GM19328 (cell line): ENCODE measurements around the gene ANO1.

ENCODE experiments used
- ATAC-seq: cut with Tn5 transposase; IDR thresholded peaks from one replicate; pipeline ENCODE4 v1.9.1; 2021; ENCODE audit warnings: mild to moderate bottlenecking, moderate library complexity; ENCODE audit not compliant: unreplicated experiment

ANO1 gene

DNA sequence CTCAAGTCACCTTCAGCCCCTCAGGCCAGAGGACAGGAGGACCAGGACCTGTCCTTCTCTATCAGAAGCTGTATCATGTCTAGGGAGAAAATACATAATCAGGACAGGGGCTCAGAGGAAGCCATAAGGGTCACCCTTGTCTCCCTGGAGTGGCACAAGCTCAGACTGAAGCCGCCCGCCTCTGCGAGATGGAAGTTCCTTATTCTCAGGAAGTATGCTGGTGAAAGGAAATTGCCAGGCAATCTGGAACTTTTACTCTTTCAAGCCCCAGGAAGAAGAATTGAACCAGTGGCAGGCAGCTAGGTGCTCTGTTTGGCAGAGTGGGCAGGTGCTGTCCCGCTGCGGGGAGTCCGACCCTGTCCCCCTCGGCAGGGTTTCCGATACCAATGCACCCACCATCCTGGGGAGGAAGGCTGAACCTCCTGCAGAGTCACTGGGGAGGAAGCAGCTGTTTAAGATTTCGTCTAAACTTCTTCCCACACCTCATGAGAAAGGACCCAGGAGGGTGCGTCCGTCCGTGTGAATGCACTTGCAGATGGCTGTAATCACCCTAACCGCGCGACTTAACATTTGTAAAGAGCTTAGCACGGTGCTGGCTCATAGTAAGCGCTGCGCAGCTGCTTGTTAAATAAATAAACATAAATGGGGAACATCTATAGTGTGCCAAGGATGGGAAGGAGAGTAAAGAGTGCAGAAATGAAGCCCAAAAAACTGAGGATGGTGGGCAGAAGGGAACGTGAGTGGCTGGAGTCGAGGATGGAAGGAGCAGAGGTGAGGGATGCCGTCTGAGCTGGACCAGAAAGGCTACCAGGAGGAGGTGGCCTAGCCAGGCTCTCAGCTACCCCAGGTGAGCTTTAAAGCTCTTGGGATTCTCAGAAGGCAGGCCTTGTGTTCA lies 5.0 kb upstream of the ANO1 start:
- ATAC-seq = no peak

- ATAC-seq = no peak
Observed at GRCh38 chr11:70073871-70074371, 4.2 kb upstream of the ANO1 start.

- ATAC-seq = no peak
Observed at GRCh38 chr11:70074746-70075145, 3.4 kb upstream of the ANO1 start.

- no peak for ATAC-seq
Observed at GRCh38 chr11:70075836-70076235, 2.3 kb upstream of the ANO1 start.

- no peak for ATAC-seq
Observed at GRCh38 chr11:70076461-70076931, 1.6 kb upstream of the ANO1 start.

DNA sequence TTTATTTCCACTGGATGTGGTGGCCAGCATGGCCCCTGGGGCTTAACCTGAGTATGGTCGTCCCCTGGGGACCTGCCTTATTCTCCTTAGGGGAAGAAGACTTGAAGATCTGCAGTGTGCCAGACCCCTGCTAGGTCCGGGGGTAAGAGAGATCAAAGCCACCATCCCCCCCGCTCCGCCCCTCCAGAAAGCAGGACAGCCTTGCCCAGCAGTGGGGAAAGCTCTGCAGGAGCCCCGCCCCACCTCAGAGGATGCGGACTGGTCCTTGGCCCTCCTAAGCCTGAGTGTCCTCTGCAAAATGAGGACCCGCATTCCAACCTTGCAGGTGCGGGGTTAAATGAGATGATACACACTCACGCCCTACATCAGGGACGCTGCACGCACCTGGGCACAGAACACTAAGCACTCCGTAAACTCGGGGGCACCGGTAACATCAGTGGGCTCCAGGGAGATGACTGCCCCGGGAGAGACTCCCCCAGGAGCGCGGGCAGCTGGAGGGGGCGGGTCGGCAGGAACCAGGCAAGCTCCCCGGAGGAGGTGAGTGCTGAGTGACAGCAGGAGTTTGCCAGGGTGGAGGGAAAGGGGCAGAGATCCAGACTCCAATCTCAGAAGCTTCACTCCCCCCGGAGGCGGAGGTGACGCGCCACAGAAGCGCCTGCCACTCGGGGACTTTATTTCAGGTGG lies 564 bp upstream of the ANO1 start:
- no peak for ATAC-seq

GRCh38 chr11:70078781-70079616 lies 882 bp downstream of the ANO1 start:
- no peak for ATAC-seq

DNA sequence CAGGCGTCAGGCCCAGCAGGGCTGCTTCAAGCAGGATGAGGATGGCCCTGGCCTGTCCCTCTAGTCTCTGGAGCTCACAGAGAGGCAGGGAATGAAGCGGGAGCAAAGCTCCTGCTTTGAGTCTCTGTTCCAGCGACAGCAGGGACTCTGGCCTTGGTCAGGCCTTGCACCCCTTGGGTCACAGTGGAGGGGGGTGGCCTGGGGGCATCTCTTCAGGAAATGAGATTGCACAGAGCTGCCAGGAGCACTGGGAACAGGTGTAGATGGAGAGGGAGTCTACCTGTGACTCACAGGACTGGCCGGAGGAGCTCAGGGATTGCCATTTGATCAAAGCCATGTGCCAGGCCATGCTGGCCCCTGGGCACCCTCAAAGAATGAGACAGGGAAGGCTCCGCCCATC lies 1.6 kb downstream of the ANO1 start:
- ATAC-seq = no peak

DNA sequence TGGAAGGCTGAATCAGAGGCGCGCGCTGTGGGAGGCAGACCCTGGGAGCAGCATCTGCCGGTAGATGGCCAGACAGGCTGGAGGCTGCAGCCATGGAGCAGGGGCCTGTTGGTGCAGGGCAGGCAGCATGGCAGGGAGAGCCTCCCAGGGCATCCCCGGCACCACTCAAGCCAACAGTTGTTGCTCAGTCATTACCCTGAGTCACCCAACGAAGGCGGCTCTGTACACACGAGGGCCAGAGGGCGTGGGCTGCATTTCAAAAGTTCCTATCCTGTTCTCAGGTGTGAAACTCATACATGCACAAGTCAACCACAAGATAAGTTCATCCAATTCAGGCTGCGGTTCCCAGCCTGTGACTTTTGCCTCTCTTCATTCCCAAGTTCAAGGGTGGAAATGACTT lies 2.6 kb downstream of the ANO1 start:
- ATAC-seq = no peak

- no peak for ATAC-seq
Observed at GRCh38 chr11:70082829-70083228, 4.7 kb downstream of the ANO1 start.

GRCh38 chr11:70084046-70084984 lies 6.2 kb downstream of the ANO1 start:
- no peak for ATAC-seq

GRCh38 chr11:70085815-70086769 lies 8.0 kb downstream of the ANO1 start:
- ATAC-seq = no peak

DNA sequence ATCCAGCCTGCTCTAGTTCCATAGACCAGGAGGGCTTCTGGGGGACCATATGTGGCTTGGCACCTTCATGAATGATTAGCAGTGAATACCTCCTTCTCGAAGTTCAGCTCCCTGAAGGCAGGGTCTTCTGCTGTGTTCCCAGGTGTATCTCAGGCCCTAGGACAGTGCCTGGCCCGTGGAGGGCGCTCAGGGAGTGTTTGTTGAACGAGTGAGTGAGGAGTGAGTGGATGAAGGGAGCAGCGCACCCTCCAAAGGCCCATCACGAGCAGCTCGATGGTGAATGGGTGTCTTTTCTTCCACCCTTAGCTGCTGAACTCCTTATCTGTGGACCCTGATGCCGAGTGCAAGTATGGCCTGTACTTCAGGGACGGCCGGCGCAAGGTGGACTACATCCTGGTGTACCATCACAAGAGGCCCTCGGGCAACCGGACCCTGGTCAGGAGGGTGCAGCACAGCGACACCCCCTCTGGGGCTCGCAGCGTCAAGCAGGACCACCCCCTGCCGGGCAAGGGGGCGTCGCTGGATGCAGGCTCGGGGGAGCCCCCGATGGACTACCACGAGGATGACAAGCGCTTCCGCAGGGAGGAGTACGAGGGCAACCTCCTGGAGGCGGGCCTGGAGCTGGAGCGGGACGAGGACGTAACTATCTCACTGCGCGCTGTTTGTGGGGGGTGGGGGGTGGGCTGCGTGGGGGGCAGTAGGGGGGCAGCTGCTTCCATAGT lies 9.5 kb downstream of the ANO1 start:
- no peak for ATAC-seq

GRCh38 chr11:70088735-70089250 lies 10.7 kb downstream of the ANO1 start:
- no peak for ATAC-seq

GRCh38 chr11:70089631-70090030 lies 11.5 kb downstream of the ANO1 start:
- no peak for ATAC-seq

- no peak for ATAC-seq
Observed at GRCh38 chr11:70090961-70091381, 12.9 kb downstream of the ANO1 start.

GRCh38 chr11:70091638-70092037 lies 13.5 kb downstream of the ANO1 start:
- no peak for ATAC-seq
